CD14-positive monocyte (primary cell): ENCODE measurements around the gene GRIK3. TPM values are rescaled to one million over a fixed set of nuclear protein-coding genes. Genes with fewer than 3 reads are reported as not detected.

ENCODE experiments used
- DNase-seq, 3 donors: peaks; one replicate each; pipeline ENCODE4 v3.0.0-alpha.2; 2011 to 2022
- H2AFZ ChIP-seq: 2 replicates; pipeline ENCODE4 v1.6.0; 2012; ENCODE audit warnings: mild to moderate bottlenecking, low read depth, low read length, inconsistent platforms; ENCODE audit not compliant: insufficient read depth, poor library complexity, severe bottlenecking
- H3K27ac ChIP-seq, 2 donors: 1 replicate in 1 of 2; 2 replicates in 1 of 2; pipeline ENCODE4 v1.5.1; 2012 to 2013; ENCODE audit warnings: low read length in 2 of 2, control low read depth in 1 of 2, inconsistent platforms in 1 of 2, low read depth in 1 of 2, mild to moderate bottlenecking in 1 of 2
- H3K27me3 ChIP-seq, 2 donors: one replicate each; pipeline versions ENCODE4 v1.6.0 to v1.6.1; 2011 to 2013; ENCODE audit warnings: low read length in 2 of 2; ENCODE audit not compliant: control insufficient read depth in 2 of 2, insufficient read depth in 2 of 2
- H3K36me3 ChIP-seq, 2 donors: replicated peaks in 1 of 2; 1 replicate in 1 of 2; 2 replicates in 1 of 2; pipeline versions ENCODE4 v1.5.1 to v1.6.1; 2012 to 2013; ENCODE audit warnings: low read length in 2 of 2, control low read depth in 1 of 2, inconsistent platforms in 1 of 2, mild to moderate bottlenecking in 1 of 2; ENCODE audit not compliant: insufficient read depth in 2 of 2, control insufficient read depth in 1 of 2
- H3K4me1 ChIP-seq, 2 donors: 1 replicate in 1 of 2; 2 replicates in 1 of 2; pipeline versions ENCODE4 v1.5.1 to v1.6.1; 2012 to 2013; ENCODE audit warnings: low read length in 2 of 2, control low read depth in 1 of 2, inconsistent platforms in 1 of 2, mild to moderate bottlenecking in 1 of 2, moderate library complexity in 1 of 2; ENCODE audit not compliant: insufficient read depth in 2 of 2, control insufficient read depth in 1 of 2
- H3K4me2 ChIP-seq: replicated peaks from 2 replicates; pipeline ENCODE3; 2012; ENCODE audit warnings: low read length, moderate library complexity, mild to moderate bottlenecking; ENCODE audit not compliant: poor library complexity, severe bottlenecking; ENCODE audit errors: extremely low read depth
- H3K4me3 ChIP-seq, 3 experiments: fragments of 200-600 bp in 1 of 3; sonication (generic) in 1 of 3; replicated peaks in 1 of 3; 1 replicate in 2 of 3; 2 replicates in 1 of 3; pipeline ENCODE4 v1.5.1; 2011 to 2013; ENCODE audit warnings: low read length in 3 of 3, mild to moderate bottlenecking in 3 of 3, control low read depth in 2 of 3, low read depth in 2 of 3, inconsistent platforms in 1 of 3, moderate library complexity in 1 of 3
- H3K79me2 ChIP-seq: 2 replicates; pipeline ENCODE4 v1.6.0; 2012; ENCODE audit warnings: mild to moderate bottlenecking, control low read depth, inconsistent platforms, low read length, moderate library complexity; ENCODE audit not compliant: insufficient read depth
- H3K9ac ChIP-seq: 2 replicates; pipeline ENCODE4 v1.6.0; 2017; ENCODE audit warnings: low read length, mild to moderate bottlenecking; ENCODE audit not compliant: insufficient read depth, poor library complexity, severe bottlenecking
- H3K9me3 ChIP-seq, 2 donors: replicated peaks in 1 of 2; 1 replicate in 1 of 2; 2 replicates in 1 of 2; pipeline versions ENCODE4 v1.5.1 to v1.6.1; 2012 to 2013; ENCODE audit warnings: low read length in 2 of 2, control low read depth in 1 of 2; ENCODE audit not compliant: control insufficient read depth in 1 of 2, insufficient read depth in 1 of 2
- H4K20me1 ChIP-seq: 2 replicates; pipeline ENCODE4 v1.6.0; 2012; ENCODE audit warnings: mild to moderate bottlenecking, low read length, control low read depth, moderate library complexity; ENCODE audit not compliant: insufficient read depth
- H3K27ac Mint-ChIP-seq, 7 donors: one replicate each; pipeline ENCODE4 v1.8.0; 2020; ENCODE audit warnings: mild to moderate bottlenecking in 7 of 7, mixed read lengths in 7 of 7, moderate library complexity in 6 of 7, inconsistent platforms in 2 of 7
- H3K27me3 Mint-ChIP-seq, 3 donors: one replicate each; pipeline ENCODE4 v1.8.0; 2021 to 2022; ENCODE audit warnings: low read depth in 3 of 3, mild to moderate bottlenecking in 3 of 3, mixed read lengths in 3 of 3, moderate library complexity in 3 of 3, inconsistent platforms in 1 of 3
- H3K36me3 Mint-ChIP-seq, 2 donors: one replicate each; pipeline ENCODE4 v1.8.0; 2020; ENCODE audit warnings: mixed read lengths in 2 of 2, inconsistent platforms in 1 of 2, mild to moderate bottlenecking in 1 of 2
- H3K4me1 Mint-ChIP-seq: one replicate; pipeline ENCODE4 v1.8.0; 2020; ENCODE audit warnings: mild to moderate bottlenecking, mixed read lengths
- H3K4me3 Mint-ChIP-seq, 2 donors: one replicate each; pipeline ENCODE4 v1.8.0; 2020; ENCODE audit warnings: mild to moderate bottlenecking in 2 of 2, mixed read lengths in 2 of 2, moderate library complexity in 1 of 2
- H3K9me3 Mint-ChIP-seq, 7 donors: one replicate each; pipeline ENCODE4 v1.8.0; 2020 to 2022; ENCODE audit warnings: mixed read lengths in 7 of 7, mild to moderate bottlenecking in 6 of 7, moderate library complexity in 6 of 7, inconsistent platforms in 2 of 7
- CTCF ChIP-seq: fragments of 200-600 bp; IDR thresholded peaks from one replicate; pipeline ENCODE4 v1.8.0; 2022; ENCODE audit warnings: antibody characterized with exemption, mild to moderate bottlenecking
- WGBS: methylation state at CpG from one replicate; pipeline ENCODE4 v1.1.5; 2013; ENCODE audit warnings: missing lambda C conversion rate; ENCODE audit not compliant: insufficient coverage; 5-methylcytosine and 5-hydroxymethylcytosine counted together
- intact Hi-C, 2 donors: fragments of 100-400 bp; cut with micrococcal nuclease; formaldehyde crosslinking; loops; one replicate each; pipeline versions ENCODE4 v1.15.0 to v1.15.1; 2023
- polyA plus RNA-seq, 3 donors: library from polyadenylated mRNA; depleted of rRNA in 1 of 3; unstranded in 2 of 3; stranded (reverse) in 1 of 3; fragments of 300-500 nt in 2 of 3; fragments of >200 nt in 1 of 3; fragmentation: Illumina TruSeq in 2 of 3; gene quantifications; 1 replicate in 2 of 3; 2 replicates in 1 of 3; pipeline ENCODE4 v1.2.3, GENCODE V29; 2012 to 2021

GRIK3 gene
- polyA plus RNA-seq, 3 donors = not detected

- Histone ChIP-seq H2AFZ (no peak overlapping the region), H3K79me2 (no peaks in the 10 kb centered on the region), H3K27me3 (no peaks in the 10 kb centered on the region), H3K9ac (no peak overlapping the region), H4K20me1 (no peaks in the 10 kb centered on the region), H3K9me3 (no peaks in the 10 kb centered on the region), H3K4me3 (no peak overlapping the region), H3K27ac (no peak overlapping the region), H3K36me3 (no peaks in the 10 kb centered on the region), H3K4me1 (no peaks in the 10 kb centered on the region), H3K4me2 (no peak overlapping the region)
- Mint-ChIP-seq H3K4me3 (no peak overlapping the region), H3K27me3 (peaks cover 6 to 11% (median 6%) of the 10 kb centered on the region in 3 donors), H3K9me3 (no peaks in the 10 kb centered on the region), H3K36me3 (no peaks in the 10 kb centered on the region), H3K4me1 (no peaks in the 10 kb centered on the region), H3K27ac (no peak overlapping the region)
- intact Hi-C loops = no loop called here
- 91% methylated on average over 4 of the region's 7 CpGs for WGBS
- DNase-seq = no peak
- TF ChIP-seq CTCF = no peak
Observed at GRCh38 chr1:37071829-37072228, 37.5 kb upstream of the GRIK3 start.

GRCh38 chr1:37070126-37070525 lies 35.8 kb upstream of the GRIK3 start:
- H2AFZ ChIP-seq = no peak overlapping the region
- Mint-ChIP-seq H3K27me3 (peaks cover 3 to 14% (median 8%) of the 10 kb centered on the region in 3 donors), H3K36me3 (no peaks in the 10 kb centered on the region), H3K4me3 (no peak overlapping the region), H3K27ac (no peak overlapping the region), H3K4me1 (no peaks in the 10 kb centered on the region), H3K9me3 (no peaks in the 10 kb centered on the region)
- no peak overlapping the region for H3K4me2 ChIP-seq
- H3K27ac ChIP-seq = no peak overlapping the region
- no peak overlapping the region for H3K4me3 ChIP-seq
- no peak overlapping the region for H3K9ac ChIP-seq
- H3K4me1 ChIP-seq = no peaks in the 10 kb centered on the region
- intact Hi-C loops = no loop called here
- TF ChIP-seq CTCF = no peak
- H3K9me3 ChIP-seq = no peaks in the 10 kb centered on the region
- no peak for DNase-seq
- no peaks in the 10 kb centered on the region for H3K79me2 ChIP-seq
- no peaks in the 10 kb centered on the region for H3K27me3 ChIP-seq
- no peaks in the 10 kb centered on the region for H3K36me3 ChIP-seq
- no peaks in the 10 kb centered on the region for H4K20me1 ChIP-seq
- 93% methylated on average over 3 of the region's 5 CpGs for WGBS
